ENCODE results near the gene FOXL2. TPM values are rescaled to one million over a fixed set of nuclear protein-coding genes. Genes with fewer than 3 reads are reported as not detected.

The FOXL2 gene
- total and polyA plus RNA-seq, 9 of the 15 experiments (the other 6 are each of a cell fraction or from before 2014, with no cell fraction given), result 0.27 to 22.1 (median 3.2) TPM

DNA sequence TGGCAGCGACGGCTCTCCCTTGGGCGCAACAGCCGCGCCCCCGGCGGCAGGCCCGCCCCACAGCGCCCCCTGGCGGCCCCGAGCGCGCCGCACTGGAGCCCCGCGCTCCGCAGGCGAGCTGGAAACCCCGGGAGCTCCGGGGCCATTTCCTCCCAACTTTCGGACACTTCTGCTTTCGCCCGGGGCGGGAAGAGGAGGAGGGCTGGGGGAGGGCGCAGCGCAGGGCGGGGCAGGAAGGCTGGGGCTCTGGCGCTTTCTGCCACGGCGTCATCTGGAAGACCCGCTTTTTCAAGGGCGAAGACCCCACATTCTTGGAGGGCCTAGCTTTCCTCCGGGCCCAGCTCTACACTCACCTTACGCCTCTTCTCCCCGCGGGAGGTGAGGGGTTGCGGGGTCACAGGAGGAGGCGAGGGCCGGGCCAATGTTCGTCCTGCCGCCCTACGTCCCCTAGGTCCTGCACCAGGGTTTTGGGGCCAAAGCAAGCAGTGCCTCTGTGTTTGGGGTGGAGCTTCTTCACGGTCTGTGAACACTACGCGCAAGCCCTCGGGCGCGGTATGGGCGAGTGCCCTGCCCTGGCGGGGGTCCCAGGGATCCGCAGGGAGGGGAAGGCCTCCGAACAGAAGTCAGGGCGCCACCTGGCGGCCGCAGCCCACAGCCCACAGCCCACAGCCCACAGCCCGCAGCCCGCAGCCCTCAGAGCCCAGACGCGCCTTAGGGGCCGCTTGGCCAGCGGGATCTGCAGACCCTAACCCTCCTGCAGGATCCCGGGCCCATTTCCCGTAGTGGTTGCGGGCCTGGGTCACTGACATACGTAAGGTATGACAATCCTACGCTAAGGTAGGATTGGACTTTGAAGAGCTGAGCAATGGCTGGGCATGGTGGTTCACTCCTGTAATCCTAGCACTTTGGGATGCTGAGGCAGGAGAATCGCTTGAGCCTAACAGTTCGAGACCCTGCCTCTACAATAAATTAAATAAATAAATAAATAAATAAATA lies 31.1 kb downstream of the FOXL2 start (continued):
- TF ChIP-seq, protein P1, sequence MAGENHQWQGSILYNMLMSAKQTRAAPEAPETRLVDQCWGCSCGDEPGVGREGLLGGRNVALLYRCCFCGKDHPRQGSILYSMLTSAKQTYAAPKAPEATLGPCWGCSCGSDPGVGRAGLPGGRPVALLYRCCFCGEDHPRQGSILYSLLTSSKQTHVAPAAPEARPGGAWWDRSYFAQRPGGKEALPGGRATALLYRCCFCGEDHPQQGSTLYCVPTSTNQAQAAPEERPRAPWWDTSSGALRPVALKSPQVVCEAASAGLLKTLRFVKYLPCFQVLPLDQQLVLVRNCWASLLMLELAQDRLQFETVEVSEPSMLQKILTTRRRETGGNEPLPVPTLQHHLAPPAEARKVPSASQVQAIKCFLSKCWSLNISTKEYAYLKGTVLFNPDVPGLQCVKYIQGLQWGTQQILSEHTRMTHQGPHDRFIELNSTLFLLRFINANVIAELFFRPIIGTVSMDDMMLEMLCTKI (IDR thresholded peaks at IDR 0.05; ENCODE audit: partially characterized antibody), result no peak
- TF ChIP-seq ZNF140 (CRISPR knock-in tag; IDR thresholded peaks at IDR 0.05), result no peak
- 0 out of 2 replicates have a peak, but pooled peaks have one; percentile 51 for TF ChIP-seq HDAC2 (IDR thresholded peaks at IDR 0.05)
- TF ChIP-seq HNRNPLL (IDR thresholded peaks at IDR 0.05; ENCODE audit: low read depth, low read length, poor library complexity, severe bottlenecking), result peak; percentile 40
- TF ChIP-seq, protein P2, sequence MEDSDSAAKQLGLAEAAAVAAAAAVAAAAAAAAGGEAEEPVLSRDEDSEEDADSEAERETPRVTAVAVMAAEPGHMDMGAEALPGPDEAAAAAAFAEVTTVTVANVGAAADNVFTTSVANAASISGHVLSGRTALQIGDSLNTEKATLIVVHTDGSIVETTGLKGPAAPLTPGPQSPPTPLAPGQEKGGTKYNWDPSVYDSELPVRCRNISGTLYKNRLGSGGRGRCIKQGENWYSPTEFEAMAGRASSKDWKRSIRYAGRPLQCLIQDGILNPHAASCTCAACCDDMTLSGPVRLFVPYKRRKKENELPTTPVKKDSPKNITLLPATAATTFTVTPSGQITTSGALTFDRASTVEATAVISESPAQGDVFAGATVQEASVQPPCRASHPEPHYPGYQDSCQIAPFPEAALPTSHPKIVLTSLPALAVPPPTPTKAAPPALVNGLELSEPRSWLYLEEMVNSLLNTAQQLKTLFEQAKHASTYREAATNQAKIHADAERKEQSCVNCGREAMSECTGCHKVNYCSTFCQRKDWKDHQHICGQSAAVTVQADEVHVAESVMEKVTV (CRISPR knock-in tag; IDR thresholded peaks at IDR 0.05), result peak; percentile 88
- TF ChIP-seq NRF1 (conservative IDR thresholded peaks at IDR 0.05 in 1 of 2, IDR thresholded peaks at IDR 0.05 in 1 of 2), result peak; percentile 56 to 66
- TF ChIP-seq, protein P3, sequence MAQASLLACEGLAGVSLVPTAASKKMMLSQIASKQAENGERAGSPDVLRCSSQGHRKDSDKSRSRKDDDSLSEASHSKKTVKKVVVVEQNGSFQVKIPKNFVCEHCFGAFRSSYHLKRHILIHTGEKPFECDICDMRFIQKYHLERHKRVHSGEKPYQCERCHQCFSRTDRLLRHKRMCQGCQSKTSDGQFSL (CRISPR knock-in tag; IDR thresholded peaks at IDR 0.05), result no peak; the same call in 1 of the 2 replicates
- TF ChIP-seq, protein P3 (tag; IDR thresholded peaks at IDR 0.05), result no peak
- TF ChIP-seq TEAD4 (IDR thresholded peaks at IDR 0.05; ENCODE audit: low read length), result peak; percentile 28; the same call in 1 of the 2 replicates
- TF ChIP-seq TEAD4 (CRISPR knock-in tag; IDR thresholded peaks at IDR 0.05; ENCODE audit: borderline replicate concordance), result no peak
- TF ChIP-seq, protein P4, sequence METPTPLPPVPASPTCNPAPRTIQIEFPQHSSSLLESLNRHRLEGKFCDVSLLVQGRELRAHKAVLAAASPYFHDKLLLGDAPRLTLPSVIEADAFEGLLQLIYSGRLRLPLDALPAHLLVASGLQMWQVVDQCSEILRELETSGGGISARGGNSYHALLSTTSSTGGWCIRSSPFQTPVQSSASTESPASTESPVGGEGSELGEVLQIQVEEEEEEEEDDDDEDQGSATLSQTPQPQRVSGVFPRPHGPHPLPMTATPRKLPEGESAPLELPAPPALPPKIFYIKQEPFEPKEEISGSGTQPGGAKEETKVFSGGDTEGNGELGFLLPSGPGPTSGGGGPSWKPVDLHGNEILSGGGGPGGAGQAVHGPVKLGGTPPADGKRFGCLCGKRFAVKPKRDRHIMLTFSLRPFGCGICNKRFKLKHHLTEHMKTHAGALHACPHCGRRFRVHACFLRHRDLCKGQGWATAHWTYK (CRISPR knock-in tag; IDR thresholded peaks at IDR 0.05), result 0 out of 2 replicates have a peak, but pooled peaks have one; percentile 57
- peak; percentile 51 for TF ChIP-seq KDM5B (IDR thresholded peaks at IDR 0.05; ENCODE audit: insufficient replicate concordance, low read depth, low read length)
